Omental fat pad (tissue), 4 donors: Measurements from ENCODE around the gene LLGL2. TPM values are rescaled to one million over a fixed set of nuclear protein-coding genes. Genes with fewer than 3 reads are reported as not detected.

Experiments
- ATAC-seq: fragments of 150-250 bp; one replicate; pipeline ENCODE4 v1.9.1; 2016; ENCODE audit warnings: mild to moderate bottlenecking, moderate library complexity; ENCODE audit not compliant: low FRiP score
- DNase-seq: peaks from one replicate; pipeline ENCODE4 v3.0.0-alpha.2; 2019; ENCODE audit warnings: low spot score
- CTCF ChIP-seq, 3 donors: fragments of 450-650 bp; IDR thresholded peaks; one replicate each; pipeline ENCODE4 v1.5.1; 2016 to 2017; ENCODE audit warnings: antibody characterized with exemption in 3 of 3, mild to moderate bottlenecking in 3 of 3, moderate library complexity in 2 of 3
- total RNA-seq, 4 donors: library from RNA; depleted of rRNA; stranded (reverse); fragments of >200 nt; gene quantifications; one replicate each; pipeline ENCODE4 v1.1.0, GENCODE V29; 2016

Gene LLGL2
- total RNA-seq, 4 donors from 2014 or later = 5.4 to 10.4 (median 6.7) TPM

DNA sequence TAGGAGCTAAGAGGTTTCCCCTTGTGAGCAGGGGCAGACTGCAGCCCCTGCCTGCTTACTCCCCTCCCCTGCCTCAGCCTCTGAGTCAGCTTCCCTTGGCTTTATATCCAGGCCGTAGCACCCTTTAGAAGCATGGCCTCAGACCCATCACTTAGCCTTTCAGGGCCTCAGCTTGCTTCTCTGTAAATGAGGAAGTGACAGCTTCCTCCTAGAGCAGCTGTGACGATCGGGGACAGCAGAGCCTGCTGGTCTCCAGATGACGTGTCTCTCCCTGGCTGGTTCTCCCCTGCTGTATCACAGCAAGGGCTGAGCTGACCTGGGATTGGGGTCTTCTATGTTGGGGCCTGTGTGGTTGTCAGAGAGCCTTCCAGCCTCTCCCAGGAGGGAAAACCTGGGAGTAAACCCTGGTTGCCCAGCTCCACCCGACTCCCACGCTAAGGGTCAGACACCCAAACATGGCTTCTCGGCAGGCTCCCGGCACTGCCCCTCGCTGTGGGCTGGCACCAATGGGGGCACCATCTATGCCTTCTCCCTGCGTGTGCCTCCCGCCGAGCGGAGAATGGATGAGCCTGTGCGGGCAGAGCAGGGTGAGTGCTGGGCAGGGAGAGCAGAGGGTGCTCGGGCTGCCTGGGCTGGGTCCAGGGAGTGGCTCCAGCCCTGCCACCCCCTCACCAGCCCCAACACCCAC is 45.8 kb downstream of the LLGL2 start:
- ATAC-seq (no peak), DNase-seq (no peak)
- TF ChIP-seq CTCF (IDR thresholded peaks at IDR 0.05) = no peak

DNA sequence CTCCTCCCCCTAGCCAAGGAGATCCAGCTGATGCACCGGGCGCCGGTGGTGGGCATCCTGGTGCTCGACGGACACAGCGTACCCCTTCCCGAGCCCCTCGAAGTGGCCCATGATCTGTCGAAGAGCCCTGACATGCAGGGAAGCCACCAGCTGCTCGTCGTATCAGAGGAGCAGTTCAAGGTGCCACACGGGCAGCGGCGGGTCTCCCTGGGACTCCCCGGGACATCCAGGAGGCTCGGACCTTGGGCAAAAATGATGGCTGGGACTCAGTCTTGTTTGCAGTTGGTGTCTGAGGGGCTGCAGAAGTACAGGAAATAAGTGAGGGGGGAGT is 46.4 kb downstream of the LLGL2 start:
- no peak for DNase-seq
- TF ChIP-seq CTCF (IDR thresholded peaks at IDR 0.05) = no peak
- ATAC-seq = no peak

DNA sequence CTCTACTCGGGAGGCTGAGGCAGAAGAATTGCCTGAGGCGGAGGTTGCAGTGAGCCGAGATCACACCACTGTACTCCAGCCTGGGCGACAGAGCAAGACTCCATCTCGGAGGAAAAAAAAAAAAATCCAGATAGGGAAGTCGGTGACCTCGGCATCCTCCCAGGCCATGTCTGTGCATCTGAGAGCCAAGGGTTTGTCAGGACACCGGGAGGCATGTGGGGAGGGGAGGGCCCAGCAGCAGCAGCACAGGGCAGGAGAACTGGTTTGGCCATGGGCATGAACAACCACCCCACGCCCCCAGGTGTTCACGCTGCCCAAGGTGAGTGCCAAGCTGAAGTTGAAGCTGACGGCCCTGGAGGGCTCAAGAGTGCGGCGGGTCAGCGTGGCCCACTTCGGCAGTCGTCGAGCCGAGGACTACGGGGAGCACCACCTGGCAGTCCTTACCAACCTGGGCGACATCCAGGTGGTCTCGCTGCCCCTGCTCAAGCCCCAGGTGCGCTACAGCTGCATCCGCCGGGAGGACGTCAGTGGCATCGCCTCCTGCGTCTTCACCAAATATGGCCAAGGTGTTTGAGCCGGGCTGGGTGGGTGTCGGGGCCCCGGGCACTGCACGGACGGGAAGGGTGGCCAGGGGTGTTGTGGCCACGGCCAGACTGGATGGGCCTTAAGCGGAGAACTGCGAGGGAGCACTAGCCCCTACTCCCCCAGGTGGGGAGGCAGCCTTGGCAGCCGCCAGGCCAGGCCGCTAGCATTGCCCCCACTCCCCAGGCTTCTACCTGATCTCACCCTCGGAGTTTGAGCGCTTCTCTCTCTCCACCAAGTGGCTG is 47.4 kb downstream of the LLGL2 start:
- ATAC-seq (no peak), DNase-seq (no peak)
- no peak for TF ChIP-seq CTCF (IDR thresholded peaks at IDR 0.05)

DNA sequence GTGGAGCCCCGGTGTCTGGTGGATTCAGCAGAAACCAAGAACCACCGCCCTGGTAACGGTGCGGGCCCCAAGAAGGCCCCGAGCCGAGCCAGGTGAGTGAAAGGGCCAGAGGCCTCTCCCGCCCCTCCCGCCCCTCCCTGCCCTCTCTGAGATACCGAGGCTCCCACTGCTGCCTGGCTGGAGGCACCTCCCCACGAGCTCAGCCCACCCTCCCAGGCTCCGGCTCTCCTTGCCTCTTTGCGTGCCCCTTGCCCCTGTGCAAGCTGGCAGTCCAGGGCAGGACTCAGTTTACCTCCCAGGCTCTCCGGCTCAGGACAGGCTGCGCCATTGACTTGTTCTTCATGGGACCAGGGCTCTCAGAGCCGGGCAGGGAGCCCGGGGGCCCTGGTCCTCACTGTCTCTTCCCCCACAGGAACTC is 48.1 kb downstream of the LLGL2 start:
- no peak for TF ChIP-seq CTCF (IDR thresholded peaks at IDR 0.05)
- no peak for ATAC-seq
- no peak for DNase-seq

DNA sequence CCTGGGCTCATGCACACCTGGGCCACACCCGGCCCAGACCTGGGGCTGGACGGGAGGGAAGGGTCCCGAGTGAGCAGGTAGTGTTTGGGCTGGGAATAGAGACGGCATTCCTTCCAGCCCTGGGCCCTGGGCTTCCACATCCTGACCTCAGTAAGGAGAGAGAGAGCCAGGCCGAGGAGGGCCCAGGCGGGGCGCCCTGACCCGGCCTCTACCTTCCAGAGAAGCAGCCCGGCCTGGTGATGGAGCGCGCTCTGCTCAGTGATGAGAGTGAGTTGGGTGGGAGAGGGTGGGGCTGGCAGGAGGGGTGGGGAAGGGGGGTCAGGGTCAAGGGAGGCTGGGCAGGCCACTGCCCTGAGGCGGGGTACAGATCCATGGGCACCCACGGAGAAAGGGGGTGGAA is 48.5 kb downstream of the LLGL2 start:
- no peak for ATAC-seq
- no peak for DNase-seq
- no peak for TF ChIP-seq CTCF (IDR thresholded peaks at IDR 0.05)

DNA sequence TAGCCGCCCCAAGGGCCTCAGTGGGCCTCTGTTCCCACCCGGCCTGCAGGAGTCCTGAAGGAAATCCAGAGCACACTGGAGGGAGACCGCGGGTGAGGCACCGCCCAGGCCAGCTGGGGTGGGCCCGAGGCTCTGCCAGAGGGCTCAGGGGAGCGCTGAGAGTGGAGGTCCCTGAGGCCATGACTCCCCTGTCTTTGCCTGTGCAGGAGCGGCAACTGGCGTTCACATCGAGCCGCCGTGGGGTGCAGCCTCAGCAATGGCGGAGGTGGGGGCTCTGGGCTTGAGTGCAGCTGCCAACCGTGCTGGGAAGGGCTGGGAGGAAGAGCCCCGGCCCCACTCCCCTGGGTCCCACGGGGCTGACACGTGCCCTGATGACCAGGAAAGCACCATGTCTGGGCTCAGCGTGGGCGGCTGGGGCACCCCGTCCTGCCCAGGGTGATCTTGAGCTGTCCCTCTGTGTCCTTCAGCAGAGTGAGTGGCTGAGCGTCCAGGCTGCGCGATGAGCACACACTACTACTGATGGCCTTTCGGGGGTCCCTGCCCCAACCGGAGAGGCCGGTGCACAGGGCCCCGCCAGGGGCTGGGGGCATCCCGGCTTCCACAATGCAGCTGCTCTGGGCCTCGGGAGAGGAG is 49.0 kb downstream of the LLGL2 start:
- DNase-seq (no peak), ATAC-seq (no peak)
- TF ChIP-seq CTCF (IDR thresholded peaks at IDR 0.05) = no peak
